ENCODE measurements around the gene PLP1. TPM values are rescaled to one million over a fixed set of nuclear protein-coding genes. Genes with fewer than 3 reads are reported as not detected.

PLP1 gene
- total RNA-seq, 5 donors from 2014 or later (not counting 1 experiment from before 2014, with no cell fraction given) = not detected

- Mint-ChIP-seq H3K4me3 (no peak overlapping the region), H3K27me3 (peaks cover 4 to 29% of the 10 kb centered on the region in 2 donors)
These were observed 51.9 kb downstream of the PLP1 start for GRCh38 chrX:103828529-103828928.

DNA sequence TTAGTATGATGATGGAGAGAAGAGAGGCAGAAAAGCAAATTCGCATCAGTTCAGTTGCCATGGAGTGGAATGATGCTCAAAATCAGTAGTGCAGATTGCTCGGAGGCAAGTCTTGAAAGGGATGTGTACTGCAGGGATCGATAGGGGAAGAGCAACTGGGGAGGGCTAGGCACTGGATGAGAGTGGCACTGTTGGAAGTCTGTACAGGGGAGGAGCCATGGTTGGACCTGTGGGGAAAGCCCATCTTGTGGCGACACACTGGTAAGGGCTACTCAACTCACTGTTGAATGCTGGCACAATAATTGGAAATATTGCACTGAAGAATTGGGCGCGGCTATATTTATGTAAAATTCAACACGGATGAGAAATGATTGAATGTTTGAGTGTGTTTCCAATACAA lies 54.2 kb downstream of the PLP1 start:
- ChIA-PET POLR2A (interaction anchor here in 1 of 2 donors (0.6 kb wide), 1 partner anchor 144 kb away, joined by 12 read pairs; no protein-coding TSS in a partner anchor), CTCF (no interaction called here)
- H3K36me3 Mint-ChIP-seq = no peaks in the 10 kb centered on the region

More at GRCh38 chrX:103828529-103828928, 51.9 kb downstream of the PLP1 start:
- H3K9me3 Mint-ChIP-seq = no peaks in the 10 kb centered on the region
- no peaks in the 10 kb centered on the region for H3K27me3 ChIP-seq (replicated peaks in 1 of 2; ENCODE audit: control insufficient read depth in 2 of 2, extremely low read depth in 1 of 2, insufficient read depth in 2 of 2, low read length in 1 of 2)
- CTCF ChIA-PET = no interaction called here
- no peak overlapping the region for H3K27ac ChIP-seq (ENCODE audit: low read length)
- peaks cover 0 to 7% of the 10 kb centered on the region in 2 experiments for H3K4me1 ChIP-seq (ENCODE audit: control insufficient read depth in 1 of 2, extremely low read depth in 1 of 2, insufficient read depth in 2 of 2, low read length in 2 of 2)
- H3K36me3 Mint-ChIP-seq = no peaks in the 10 kb centered on the region
- POLR2A ChIA-PET = no interaction called here
- no peak for ATAC-seq (replicated peaks in 1 of 4)
- H3K9me3 ChIP-seq = no peaks in the 10 kb centered on the region
- H3K27ac Mint-ChIP-seq = no peak overlapping the region
- H3K4me3 ChIP-seq (ENCODE audit: control insufficient read depth in 1 of 2, extremely low read depth in 1 of 2, low read length in 1 of 2) = no peak overlapping the region
- peaks cover 3 to 13% (median 3%) of the 10 kb centered on the region in 3 donors for H3K4me1 Mint-ChIP-seq
- no CpG with 5 or more reads among the region's 2 CpGs for WGBS (ENCODE audit: insufficient coverage)
- DNase-seq = no peak
- no peaks in the 10 kb centered on the region for H3K36me3 ChIP-seq (ENCODE audit: control insufficient read depth in 2 of 2, extremely low read depth in 1 of 2, insufficient read depth in 1 of 2, low read length in 1 of 2)

DNA sequence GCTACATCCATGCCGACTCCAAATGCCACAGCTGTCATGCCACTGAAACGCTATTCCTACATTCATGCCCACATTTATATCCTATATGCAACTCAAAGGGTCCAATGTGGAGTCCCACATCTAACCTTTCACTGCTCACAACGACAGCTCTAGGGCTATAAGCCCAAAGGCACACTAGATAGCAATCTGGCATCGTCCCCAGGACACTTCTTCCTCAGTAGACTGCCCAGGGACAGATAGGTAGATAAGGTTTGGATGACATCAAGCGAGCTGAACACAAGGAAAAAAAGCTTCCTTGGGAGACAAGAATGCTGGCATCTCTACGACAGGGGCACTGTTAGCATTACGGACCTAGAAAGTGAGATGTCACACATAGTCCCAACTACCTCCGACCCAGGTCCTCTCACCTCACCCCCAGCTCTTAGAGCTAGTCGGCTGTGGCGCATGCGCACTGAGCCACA lies 54.7 kb downstream of the PLP1 start:
- H3K9me3 ChIP-seq = no peaks in the 10 kb centered on the region
- peak overlapping the region; percentile 76 to 81 (median 78) for H3K4me3 Mint-ChIP-seq
- H3K4me1 Mint-ChIP-seq = peaks cover 3 to 13% (median 3%) of the 10 kb centered on the region in 3 donors
- peak overlapping the region; percentile 62 to 64 for H3K4me3 ChIP-seq (ENCODE audit: control insufficient read depth in 1 of 2, extremely low read depth in 1 of 2, low read length in 1 of 2)
- peaks cover 0 to 7% of the 10 kb centered on the region in 2 experiments for H3K4me1 ChIP-seq (ENCODE audit: control insufficient read depth in 1 of 2, extremely low read depth in 1 of 2, insufficient read depth in 2 of 2, low read length in 2 of 2)
- DNase-seq (peak in 12 of 35 experiments; percentile 22 to 71 (median 56)), ATAC-seq (replicated peaks in 1 of 4) (peak in 1 of 4 experiments; percentile 13)
- 27% methylated on average over 6 of the region's 11 CpGs for WGBS (ENCODE audit: insufficient coverage)
- no peaks in the 10 kb centered on the region for H3K27me3 ChIP-seq (replicated peaks in 1 of 2; ENCODE audit: control insufficient read depth in 2 of 2, extremely low read depth in 1 of 2, insufficient read depth in 2 of 2, low read length in 1 of 2)
- no peaks in the 10 kb centered on the region for H3K36me3 ChIP-seq (ENCODE audit: control insufficient read depth in 2 of 2, extremely low read depth in 1 of 2, insufficient read depth in 1 of 2, low read length in 1 of 2)
- H3K9me3 Mint-ChIP-seq = no peaks in the 10 kb centered on the region
- H3K27ac ChIP-seq (ENCODE audit: low read length) = no peak overlapping the region
- H3K27ac Mint-ChIP-seq = no peak overlapping the region
- peaks cover 4 to 34% of the 10 kb centered on the region in 2 donors for H3K27me3 Mint-ChIP-seq
- no peaks in the 10 kb centered on the region for H3K36me3 Mint-ChIP-seq
- ChIA-PET CTCF (interaction anchor here in 1 of 2 donors (1.3 kb wide), 1 partner anchor 14 kb away, joined by 5 read pairs; no protein-coding TSS in a partner anchor), POLR2A (interaction anchor here in 1 of 2 donors (0.6 kb wide), 1 partner anchor 144 kb away, joined by 12 read pairs; no protein-coding TSS in a partner anchor)

More for the DNA sequence above, 54.2 kb downstream of the PLP1 start:
- Mint-ChIP-seq H3K27me3 (peaks cover 4 to 34% of the 10 kb centered on the region in 2 donors), H3K9me3 (no peaks in the 10 kb centered on the region), H3K4me1 (peaks cover 3 to 13% (median 3%) of the 10 kb centered on the region in 3 donors), H3K4me3 (peak overlapping the region in 2 of 3 donors; percentile 11 to 78), H3K27ac (no peak overlapping the region)
- H3K4me3 ChIP-seq (ENCODE audit: control insufficient read depth in 1 of 2, extremely low read depth in 1 of 2, low read length in 1 of 2) = no peak overlapping the region
- no peaks in the 10 kb centered on the region for H3K27me3 ChIP-seq (replicated peaks in 1 of 2; ENCODE audit: control insufficient read depth in 2 of 2, extremely low read depth in 1 of 2, insufficient read depth in 2 of 2, low read length in 1 of 2)
- no peak for ATAC-seq (replicated peaks in 1 of 4)
- no peak for DNase-seq
- H3K36me3 ChIP-seq (ENCODE audit: control insufficient read depth in 2 of 2, extremely low read depth in 1 of 2, insufficient read depth in 1 of 2, low read length in 1 of 2) = no peaks in the 10 kb centered on the region
- 100% methylated on average over 1 of the region's 7 CpGs for WGBS (ENCODE audit: insufficient coverage)
- H3K4me1 ChIP-seq (ENCODE audit: control insufficient read depth in 1 of 2, extremely low read depth in 1 of 2, insufficient read depth in 2 of 2, low read length in 2 of 2) = peaks cover 0 to 7% of the 10 kb centered on the region in 2 experiments
- H3K9me3 ChIP-seq = no peaks in the 10 kb centered on the region
- H3K27ac ChIP-seq (ENCODE audit: low read length) = no peak overlapping the region

DNA sequence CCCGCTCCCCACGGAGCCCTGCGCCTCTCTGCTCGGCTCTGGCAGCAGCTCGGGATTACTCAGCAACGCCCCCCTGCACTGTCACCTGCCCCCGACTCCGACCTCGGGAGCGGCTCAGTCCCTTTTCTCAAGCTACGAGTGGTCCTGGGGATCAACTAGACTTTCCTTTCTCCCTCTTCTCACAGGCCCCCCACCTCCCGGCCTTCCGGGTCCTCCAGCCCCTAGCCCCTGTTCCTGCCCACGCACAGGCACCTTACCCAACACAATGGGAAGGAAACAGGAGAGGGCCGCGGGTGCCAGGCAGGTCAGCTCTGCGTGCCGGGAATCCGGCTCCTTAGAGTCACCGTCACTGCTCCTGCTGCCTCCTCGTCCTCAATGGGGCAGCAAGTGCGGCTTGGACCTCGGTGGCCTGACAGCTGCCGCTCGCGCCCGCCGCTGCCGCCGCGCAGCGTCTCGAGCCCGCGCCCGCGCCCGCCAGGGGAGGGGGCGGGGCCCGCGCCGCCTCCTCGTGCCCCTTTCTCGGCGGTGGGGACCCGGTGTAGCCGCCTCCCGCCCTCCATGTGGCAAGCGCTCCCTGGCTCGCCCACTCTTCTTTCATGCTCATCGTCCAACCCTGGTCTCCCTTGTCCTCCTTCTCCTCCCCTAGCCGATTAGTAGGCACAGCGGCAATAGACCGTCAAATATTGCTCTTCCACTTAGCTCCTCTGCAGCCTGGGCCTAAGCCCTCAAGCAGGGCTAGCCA lies 55.3 kb downstream of the PLP1 start, which contains the start of gene RAB9B:
TSS of gene RAB9B (minus strand) at position 455 of the 742 bp plus-strand sequence. CDS start 6,473 bp downstream, outside the sequence.
- no peak within 1 kb of the TSS for H3K27ac ChIP-seq (ENCODE audit: low read length)
- 3% methylated on average over 40 of the region's 54 CpGs for WGBS (ENCODE audit: insufficient coverage)
- H3K4me1 Mint-ChIP-seq = peaks cover 3 to 13% (median 3%) of the 10 kb centered on the region in 3 donors
- no peaks in the 10 kb centered on the region for H3K9me3 ChIP-seq
- H3K4me3 Mint-ChIP-seq = peak within 1 kb of the TSS; percentile 79 to 88 (median 81)
- DNase-seq (peak in 30 of 35 experiments; percentile 0 to 66 (median 38)), ATAC-seq (replicated peaks in 1 of 4) (peak; percentile 85 to 93 (median 90))
- H3K9me3 Mint-ChIP-seq = no peaks in the 10 kb centered on the region
- no peaks in the 10 kb centered on the region for H3K27me3 ChIP-seq (replicated peaks in 1 of 2; ENCODE audit: control insufficient read depth in 2 of 2, extremely low read depth in 1 of 2, insufficient read depth in 2 of 2, low read length in 1 of 2)
- no peaks in the 10 kb centered on the region for H3K36me3 Mint-ChIP-seq
- H3K27me3 Mint-ChIP-seq = peaks cover 4 to 37% of the 10 kb centered on the region in 2 donors
- ChIA-PET POLR2A (no interaction called here), CTCF (interaction anchor here (0.6 to 1.4 kb wide), 3 partner anchors 13 to 22 kb away, joined by 3 to 5 read pairs (median 3); no protein-coding TSS in a partner anchor)
- H3K27ac Mint-ChIP-seq = no peak within 1 kb of the TSS
- H3K4me1 ChIP-seq (ENCODE audit: control insufficient read depth in 1 of 2, extremely low read depth in 1 of 2, insufficient read depth in 2 of 2, low read length in 2 of 2) = peaks cover 0 to 7% of the 10 kb centered on the region in 2 experiments
- H3K4me3 ChIP-seq (ENCODE audit: control insufficient read depth in 1 of 2, extremely low read depth in 1 of 2, low read length in 1 of 2) = peak within 1 kb of the TSS; percentile 62 to 64
- H3K36me3 ChIP-seq (ENCODE audit: control insufficient read depth in 2 of 2, extremely low read depth in 1 of 2, insufficient read depth in 1 of 2, low read length in 1 of 2) = no peaks in the 10 kb centered on the region

DNA sequence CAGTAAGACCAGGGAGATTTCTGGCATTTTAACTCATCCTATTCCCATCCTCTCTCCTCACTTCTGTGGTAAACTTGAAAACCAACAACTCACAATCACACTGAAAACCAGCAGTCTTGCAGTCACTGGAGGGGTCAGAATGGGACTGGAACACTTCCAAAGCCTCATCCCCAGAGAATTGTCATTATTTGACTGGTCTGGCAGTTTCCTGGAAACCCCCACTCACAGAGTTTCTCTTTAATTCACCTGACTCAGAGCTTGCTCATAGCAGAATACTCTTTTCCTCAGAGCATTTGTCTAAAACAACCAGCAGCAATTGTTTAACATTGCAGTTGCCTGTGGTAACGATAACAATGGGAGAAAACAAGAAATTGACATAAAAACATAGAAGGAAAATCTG lies 62.8 kb downstream of the PLP1 start:
- H3K4me3 ChIP-seq (ENCODE audit: control insufficient read depth in 1 of 2, extremely low read depth in 1 of 2, low read length in 1 of 2) = no peak overlapping the region
- POLR2A ChIA-PET = no interaction called here
- Mint-ChIP-seq H3K36me3 (no peaks in the 10 kb centered on the region), H3K4me3 (no peak overlapping the region), H3K27me3 (peaks cover 0 to 19% of the 10 kb centered on the region in 2 donors), H3K9me3 (no peaks in the 10 kb centered on the region), H3K27ac (no peak overlapping the region), H3K4me1 (no peaks in the 10 kb centered on the region)
- WGBS (ENCODE audit: insufficient coverage) = no CpG with 5 or more reads among the region's 1 CpG
- CTCF ChIA-PET = no interaction called here
- H3K36me3 ChIP-seq (ENCODE audit: control insufficient read depth in 2 of 2, extremely low read depth in 1 of 2, insufficient read depth in 1 of 2, low read length in 1 of 2) = no peaks in the 10 kb centered on the region
- no peak overlapping the region for H3K27ac ChIP-seq (ENCODE audit: low read length)
- no peaks in the 10 kb centered on the region for H3K27me3 ChIP-seq (replicated peaks in 1 of 2; ENCODE audit: control insufficient read depth in 2 of 2, extremely low read depth in 1 of 2, insufficient read depth in 2 of 2, low read length in 1 of 2)
- H3K4me1 ChIP-seq (ENCODE audit: control insufficient read depth in 1 of 2, extremely low read depth in 1 of 2, insufficient read depth in 2 of 2, low read length in 2 of 2) = no peaks in the 10 kb centered on the region
- H3K9me3 ChIP-seq = no peaks in the 10 kb centered on the region
- DNase-seq = no peak
- no peak for ATAC-seq (replicated peaks in 1 of 4)
